GM21381 (cell line): ENCODE measurements around the gene BSPRY.

Experiments used
- ATAC-seq: cut with Tn5 transposase; IDR thresholded peaks from one replicate; pipeline ENCODE4 v1.9.1; 2021; ENCODE audit warnings: mild to moderate bottlenecking, moderate library complexity; ENCODE audit not compliant: unreplicated experiment

Gene BSPRY

GRCh38 chr9:113349445-113350094 lies at the start of gene BSPRY:
Gene BSPRY (plus strand): TSS chr9:113349541. CDS start chr9:113349580, 39 bp downstream.
- peak; percentile 43 for ATAC-seq

DNA sequence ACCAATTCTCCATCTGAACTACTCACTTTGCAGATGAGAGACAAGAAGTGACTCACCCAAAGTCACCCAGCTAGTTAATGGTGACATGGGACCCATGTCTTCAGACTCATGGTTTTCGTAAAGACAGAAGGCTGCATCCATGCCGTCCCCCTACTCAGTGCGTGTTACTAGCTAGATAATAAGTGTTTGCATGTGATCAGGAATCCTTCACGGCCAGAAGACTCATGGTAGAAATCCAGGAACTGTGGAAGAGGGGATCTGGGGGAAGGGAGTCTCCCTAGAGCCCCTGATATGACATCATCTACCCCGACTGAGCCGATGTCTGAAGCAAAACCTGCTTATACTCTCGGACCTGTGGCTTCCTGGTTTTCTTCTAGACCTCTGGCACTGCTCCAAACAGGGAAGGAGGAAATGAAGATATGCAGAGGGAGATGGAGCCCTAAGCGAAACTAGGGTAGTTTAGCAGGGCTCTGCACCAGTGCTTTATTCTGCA lies 49.5 kb upstream of the BSPRY start:
- no peak for ATAC-seq

DNA sequence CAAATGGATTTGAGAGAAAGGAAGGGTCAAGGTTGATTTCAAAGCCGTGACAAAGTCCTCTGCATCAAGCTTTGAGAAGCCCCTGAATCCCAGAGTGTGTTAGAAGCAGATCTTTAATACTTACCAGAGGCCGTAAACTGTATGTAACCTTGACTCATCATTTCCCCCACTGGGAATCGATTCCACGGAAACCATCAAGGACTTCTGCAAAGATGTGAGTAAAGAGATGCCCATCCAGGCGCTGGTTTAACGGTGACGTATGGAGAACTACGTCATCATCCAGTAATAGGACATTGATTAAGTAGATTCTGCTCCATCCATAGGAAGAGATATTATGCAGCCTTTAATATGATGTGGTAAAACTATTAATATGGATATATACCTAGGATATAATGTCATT lies 47.8 kb upstream of the BSPRY start:
- no peak for ATAC-seq

DNA sequence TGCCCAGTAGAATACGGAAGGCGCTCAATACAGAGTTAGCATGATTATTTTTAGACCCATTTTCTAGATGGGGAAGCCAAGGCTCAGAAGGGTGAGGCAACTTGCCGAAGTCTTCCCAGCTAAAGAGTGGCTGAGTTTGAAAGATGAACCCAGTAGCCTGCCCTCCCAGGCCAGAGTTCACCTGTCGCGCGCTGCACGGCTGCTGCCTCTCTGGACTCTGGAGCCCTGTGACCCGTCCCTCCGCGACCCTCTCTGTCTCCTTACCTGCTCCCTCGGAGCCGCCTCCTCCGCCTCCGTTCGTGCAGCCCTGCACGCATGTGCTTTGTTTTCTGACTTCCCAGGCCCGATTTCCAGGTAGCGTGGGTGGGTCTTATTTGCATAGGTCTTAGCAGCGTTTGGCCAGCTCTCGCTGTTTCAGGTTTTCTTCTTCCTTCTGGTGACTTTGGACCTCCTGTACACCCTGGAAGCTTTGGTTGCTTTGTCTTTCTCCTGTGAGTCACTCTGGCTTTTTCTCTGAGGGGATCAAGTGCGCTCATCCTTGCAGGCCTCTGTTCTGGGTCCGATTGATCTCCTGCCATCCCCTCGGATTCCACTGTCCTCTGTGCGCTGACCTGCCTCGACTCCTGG lies 46.4 kb upstream of the BSPRY start, which contains the start of gene RNF183:
Gene RNF183, minus strand, starts transcription at position 585 of the 627 bp plus-strand sequence. CDS start 5,192 bp downstream, outside the sequence.
- ATAC-seq = no peak

DNA sequence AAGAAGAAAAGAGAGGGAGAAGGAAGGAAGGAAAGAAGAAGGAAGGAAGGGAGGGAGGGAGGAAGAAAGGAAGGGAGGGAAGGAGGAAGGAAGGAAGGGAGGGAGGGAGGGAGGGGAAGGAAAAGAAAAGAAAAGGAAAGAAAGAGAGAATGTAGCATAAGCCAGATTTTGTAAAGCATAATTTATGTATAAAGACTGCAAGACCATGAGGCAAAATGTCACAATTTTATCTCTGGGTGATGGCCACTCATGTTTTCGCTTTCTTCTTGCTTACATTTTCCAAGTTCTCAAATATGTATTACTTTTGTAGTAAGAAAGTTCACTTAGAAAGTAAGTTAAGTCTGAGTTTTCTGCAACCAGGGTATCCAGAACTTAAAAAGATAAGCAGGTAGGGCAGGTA lies 42.8 kb upstream of the BSPRY start:
- ATAC-seq = no peak

DNA sequence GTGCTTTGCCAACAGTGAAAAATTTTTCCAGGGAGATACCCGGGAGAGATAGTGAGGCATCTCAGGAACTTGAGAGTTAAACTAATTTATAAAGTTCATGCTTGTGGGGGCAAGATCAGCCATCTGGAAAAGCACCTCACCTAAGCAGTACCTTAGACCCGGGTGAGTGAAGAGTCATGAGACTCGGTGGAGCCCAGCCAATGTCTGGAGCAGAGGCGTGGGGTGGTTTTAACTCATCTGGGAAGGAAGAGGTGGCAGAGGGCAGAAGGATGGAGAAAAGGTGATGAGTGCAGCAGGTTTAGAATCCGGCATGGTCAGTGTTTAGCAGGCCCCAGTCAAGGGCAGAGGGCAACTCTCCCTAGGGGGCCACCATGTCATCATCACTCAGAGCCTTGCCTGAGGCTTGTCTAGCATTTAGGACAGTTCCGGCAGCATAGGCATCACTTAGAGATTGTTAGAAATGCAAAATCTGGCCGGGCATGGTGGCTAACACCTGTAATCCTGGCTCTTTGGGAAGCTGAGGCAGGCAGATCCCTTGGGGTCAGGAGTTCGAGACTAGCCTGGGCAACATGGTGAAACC lies 41.9 kb upstream of the BSPRY start:
- ATAC-seq = no peak

DNA sequence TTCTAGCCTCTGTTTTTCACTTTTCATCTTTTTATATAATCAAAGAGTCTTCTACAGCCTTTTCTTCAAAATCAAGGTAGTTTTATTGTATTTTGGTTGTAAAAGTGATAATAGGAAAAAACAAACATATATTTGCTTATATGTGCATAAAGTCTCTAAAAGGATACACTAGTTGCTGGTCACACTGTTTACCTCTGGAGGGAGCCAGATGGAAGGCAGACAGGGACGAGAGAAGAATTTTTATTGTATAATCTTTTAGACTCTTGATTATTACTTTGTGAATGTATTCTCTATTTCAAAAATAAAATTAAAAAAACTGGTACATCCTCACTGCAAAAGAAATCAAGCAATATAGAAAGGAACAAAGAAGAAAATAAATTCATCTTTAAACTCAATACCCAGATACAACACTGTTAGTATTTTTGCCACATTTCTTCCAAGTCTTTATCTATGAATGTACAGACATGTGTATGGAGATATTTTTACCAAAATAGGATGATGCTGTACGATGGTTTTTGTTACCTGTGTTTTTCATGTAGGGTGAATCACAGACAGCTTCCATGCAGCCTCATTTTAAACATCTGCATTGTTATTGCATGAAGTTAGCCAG lies 40.0 kb upstream of the BSPRY start:
- no peak for ATAC-seq

- no peak for ATAC-seq
These were observed 38.8 kb upstream of the BSPRY start for GRCh38 chr9:113310538-113310937.

DNA sequence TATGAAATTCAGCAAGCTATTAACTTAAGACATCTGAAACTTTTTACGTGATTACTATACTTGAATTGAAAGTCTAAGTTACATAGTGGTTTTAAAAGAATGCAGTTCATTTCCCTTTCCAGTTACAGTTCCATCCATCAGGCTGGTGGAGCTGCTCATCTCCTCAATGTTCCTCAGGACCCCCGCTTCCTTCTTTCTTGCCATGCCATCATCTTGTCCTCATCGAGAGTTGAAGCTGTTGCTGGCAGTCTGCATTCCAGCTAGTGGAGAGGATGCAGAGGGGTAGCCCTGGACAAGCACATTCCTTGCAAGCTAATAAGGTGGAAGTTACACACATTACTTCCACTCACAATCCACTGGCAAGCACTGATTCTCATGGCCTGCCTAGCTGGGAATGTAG lies 37.4 kb upstream of the BSPRY start:
- ATAC-seq = no peak

- no peak for ATAC-seq
These were observed 36.1 kb upstream of the BSPRY start for GRCh38 chr9:113313261-113313660.

DNA sequence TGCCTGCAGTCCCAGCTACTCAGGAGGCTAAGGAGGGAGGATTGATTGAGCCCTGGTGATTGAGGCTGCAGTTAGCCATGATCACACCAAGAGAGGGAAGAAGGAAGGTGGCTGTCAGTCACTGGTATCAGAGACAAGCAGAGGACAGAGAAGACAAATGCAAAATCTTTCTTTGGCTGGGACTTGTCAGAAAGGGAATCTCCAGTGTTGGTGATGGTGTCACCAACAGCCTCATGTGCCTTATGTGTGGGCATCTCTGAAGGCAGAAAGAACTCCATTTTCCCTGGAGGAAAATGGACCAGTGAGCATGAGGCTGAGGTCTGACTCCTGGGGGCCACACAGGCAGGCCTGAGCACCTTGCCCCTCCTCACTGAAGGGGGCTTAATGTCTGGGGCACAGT lies 34.1 kb upstream of the BSPRY start:
- ATAC-seq = no peak

GRCh38 chr9:113316030-113316429 lies 33.3 kb upstream of the BSPRY start:
- ATAC-seq = no peak

GRCh38 chr9:113317777-113318176 lies 31.6 kb upstream of the BSPRY start:
- ATAC-seq = no peak

DNA sequence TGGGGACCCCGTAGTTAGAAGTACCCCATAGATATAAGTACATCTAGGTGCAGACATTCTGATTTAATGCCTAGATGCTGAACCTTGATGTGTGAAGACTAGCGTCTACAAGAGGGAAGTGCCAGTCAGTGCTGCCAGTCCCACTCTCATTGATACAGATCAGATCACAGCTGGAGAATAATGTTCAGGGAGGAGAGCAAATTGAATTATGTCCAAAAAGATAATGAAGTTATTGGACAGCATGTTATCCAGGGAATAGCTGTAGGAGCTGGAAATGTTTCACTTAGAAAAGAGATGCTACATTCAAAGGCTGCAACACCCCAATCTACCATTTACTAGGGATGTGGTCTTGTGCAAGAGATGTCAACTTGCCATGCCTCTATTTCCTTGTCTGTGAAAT lies 30.3 kb upstream of the BSPRY start:
- no peak for ATAC-seq

DNA sequence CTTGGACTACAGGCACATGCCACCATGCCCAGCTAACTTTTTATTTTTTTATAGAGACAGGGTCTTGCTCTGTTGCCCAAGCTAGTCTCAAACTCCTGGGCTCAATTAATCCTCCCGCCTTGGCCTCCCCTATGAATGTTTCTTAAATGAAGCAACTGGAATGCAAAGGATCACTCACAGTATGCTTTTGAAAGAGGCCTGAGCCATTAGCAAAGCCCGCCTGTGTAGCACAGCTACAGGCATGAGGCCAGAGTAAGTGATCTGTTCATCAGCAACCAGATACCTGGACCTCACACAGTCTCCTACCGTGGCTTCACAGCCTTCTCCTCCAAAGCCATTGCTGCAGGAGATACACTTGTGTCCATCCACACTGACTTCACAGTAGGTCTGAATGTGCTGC lies 29.3 kb upstream of the BSPRY start:
- ATAC-seq = no peak

GRCh38 chr9:113322671-113323070 lies 26.7 kb upstream of the BSPRY start:
- ATAC-seq = no peak

DNA sequence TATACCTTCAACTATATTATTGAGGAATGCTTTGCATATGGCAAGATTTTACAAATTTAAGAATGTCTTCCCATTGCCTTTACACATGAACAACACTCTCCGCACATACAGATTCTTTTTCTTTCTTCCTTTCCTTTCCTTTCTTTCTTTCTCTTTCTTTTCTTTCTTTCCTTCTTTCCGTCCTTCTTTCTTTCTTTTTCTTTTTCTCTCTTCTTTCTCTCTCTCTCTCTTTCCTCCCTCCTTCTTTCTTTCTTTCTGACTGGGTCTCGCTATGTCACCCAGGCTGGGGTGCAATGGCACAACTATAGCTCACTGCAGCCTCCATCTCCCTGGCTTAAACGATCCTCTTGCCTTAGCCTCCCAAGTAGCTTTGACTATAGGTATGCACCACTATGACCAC lies 23.1 kb upstream of the BSPRY start:
- no peak for ATAC-seq

GRCh38 chr9:113328045-113328782 lies 21.1 kb upstream of the BSPRY start:
- no peak for ATAC-seq

DNA sequence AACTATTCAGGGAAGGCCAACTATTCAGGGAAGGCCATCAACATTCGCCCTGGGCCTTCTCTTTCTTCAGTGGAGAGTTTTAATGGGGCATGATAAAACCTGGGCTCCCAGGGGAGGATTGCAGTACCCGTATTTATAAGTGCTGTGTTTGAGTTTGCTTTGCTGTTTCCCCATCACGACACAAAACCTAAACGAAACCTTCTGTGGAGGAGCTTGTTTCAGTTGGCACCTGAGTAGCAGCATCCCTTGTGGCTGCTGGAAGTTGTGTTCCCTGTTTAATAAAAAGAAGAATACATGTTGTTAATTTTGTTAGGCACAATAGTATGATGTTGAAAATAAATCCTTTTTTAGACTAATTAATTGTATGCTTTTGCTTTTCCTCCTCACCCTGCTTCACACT lies 17.6 kb upstream of the BSPRY start:
- no peak for ATAC-seq

- no peak for ATAC-seq
These were observed 11.6 kb upstream of the BSPRY start for GRCh38 chr9:113337714-113338113.
